ENCODE measurements around the gene ZNF283. TPM values are rescaled to one million over a fixed set of nuclear protein-coding genes. Genes with fewer than 3 reads are reported as not detected.

Gene ZNF283
- total RNA-seq, 1 donor from 2014 or later: 7.9 TPM

- DNase-seq (ENCODE audit: extremely low spot score in 2 of 2): no peak
- Histone ChIP-seq H3K4me3 (no peak overlapping the region), H3K4me1 (no peaks in the 10 kb centered on the region), H3K27me3 (no peaks in the 10 kb centered on the region), H3K27ac (no peak overlapping the region), H3K9me3 (peaks cover 3% of the 10 kb centered on the region), H3K36me3 (peaks cover 0 to 14% of the 10 kb centered on the region in 2 donors)
- intact Hi-C loops (cut with DNase I): no loop called here
- TF ChIP-seq POLR2A (IDR thresholded peaks at IDR 0.05): no peak
- no peak for TF ChIP-seq CTCF (IDR thresholded peaks at IDR 0.05)
- no peak for TF ChIP-seq POLR2AphosphoS5 (IDR thresholded peaks at IDR 0.05; ENCODE audit: insufficient read depth in 1 of 2, low read depth in 1 of 2)
Observed at GRCh38 chr19:43895727-43896308, 68.7 kb downstream of the ZNF283 start.

Other genes starting within 250 kb of the ZNF283 start
- gene IRGQ, start 231.2 kb upstream of the ZNF283 start, total RNA-seq: 11.0 TPM
- gene ZNF576, start 230.7 kb upstream of the ZNF283 start, total RNA-seq: 21.9 TPM
- 0.98 TPM for gene SRRM5, start 215.2 kb upstream of the ZNF283 start, total RNA-seq
- 30.9 TPM for gene ZNF428, start 207.7 kb upstream of the ZNF283 start, total RNA-seq
- gene CADM4, start 187.5 kb upstream of the ZNF283 start, total RNA-seq: 4.7 TPM
- 16.2 TPM for gene PLAUR, start 157.2 kb upstream of the ZNF283 start, total RNA-seq
- gene IRGC, start 111.2 kb upstream of the ZNF283 start, total RNA-seq: not detected
- gene SMG9, start 72.4 kb upstream of the ZNF283 start, total RNA-seq: 56.5 TPM
- 16.2 TPM for gene KCNN4, start 46.3 kb upstream of the ZNF283 start, total RNA-seq
- gene LYPD5, start 24.9 kb upstream of the ZNF283 start, total RNA-seq: 3.7 TPM
- gene ZNF404, start 56.6 kb downstream of the ZNF283 start, total RNA-seq: 0.49 TPM
- 8.8 TPM for gene ZNF45, start 108.0 kb downstream of the ZNF283 start, total RNA-seq
- gene ZNF221, start 123.9 kb downstream of the ZNF283 start, total RNA-seq: 2.7 TPM
- gene ZNF155, start 156.9 kb downstream of the ZNF283 start, total RNA-seq: 8.3 TPM
- gene ZNF230, start 175.6 kb downstream of the ZNF283 start, total RNA-seq: 2.0 TPM
- gene ZNF222, start 198.1 kb downstream of the ZNF283 start, total RNA-seq: 1.7 TPM
- gene ZNF223, start 224.7 kb downstream of the ZNF283 start, total RNA-seq: 17.7 TPM
- gene ZNF284, start 244.8 kb downstream of the ZNF283 start, total RNA-seq: 2.2 TPM